Spleen (tissue), 11 donors: ENCODE measurements around the gene NHSL1. TPM values are rescaled to one million over a fixed set of nuclear protein-coding genes. Genes with fewer than 3 reads are reported as not detected.

ENCODE experiments used
- DNase-seq: peaks from one replicate; pipeline ENCODE4 v3.0.0-alpha.2; 2020
- H3K27ac ChIP-seq, 8 donors: fragments of 200-600 bp; sonication (generic) in 7 of 8; 1 replicate in 4 of 8; 2 replicates in 4 of 8; pipeline versions ENCODE4 v1.5.0 to v1.8.0; 2016 to 2021; ENCODE audit warnings: inconsistent platforms in 4 of 8, mild to moderate bottlenecking in 4 of 8, moderate library complexity in 1 of 8
- H3K27me3 ChIP-seq, 7 donors: fragments of 200-600 bp; sonication (generic) in 6 of 7; replicated peaks in 1 of 7; 1 replicate in 4 of 7; 2 replicates in 3 of 7; pipeline versions ENCODE4 v1.5.0 to v1.8.0; 2016 to 2021; ENCODE audit warnings: inconsistent platforms in 3 of 7, mild to moderate bottlenecking in 1 of 7
- H3K36me3 ChIP-seq, 6 donors: fragments of 200-600 bp; sonication (generic) in 5 of 6; 1 replicate in 4 of 6; 2 replicates in 2 of 6; pipeline versions ENCODE4 v1.5.0 to v1.8.0; 2016 to 2021; ENCODE audit warnings: inconsistent platforms in 2 of 6
- H3K4me1 ChIP-seq, 6 donors: fragments of 200-600 bp; sonication (generic) in 5 of 6; 1 replicate in 3 of 6; 2 replicates in 3 of 6; pipeline versions ENCODE4 v1.5.0 to v1.8.0; 2016 to 2021; ENCODE audit warnings: inconsistent platforms in 3 of 6
- H3K4me3 ChIP-seq, 8 donors: fragments of 200-600 bp; sonication (generic) in 7 of 8; 1 replicate in 4 of 8; 2 replicates in 4 of 8; pipeline versions ENCODE4 v1.5.0 to v1.8.0; 2016 to 2021; ENCODE audit warnings: inconsistent platforms in 4 of 8, mild to moderate bottlenecking in 4 of 8, moderate library complexity in 2 of 8
- H3K9me3 ChIP-seq, 8 donors: fragments of 200-600 bp; sonication (generic) in 7 of 8; 1 replicate in 4 of 8; 2 replicates in 4 of 8; pipeline versions ENCODE4 v1.5.0 to v1.8.0; 2016 to 2021; ENCODE audit warnings: inconsistent platforms in 4 of 8
- POLR2A ChIP-seq, 3 donors: fragments of 450-650 bp; IDR thresholded peaks; one replicate each; pipeline ENCODE4 v1.5.1; 2017; ENCODE audit warnings: antibody characterized with exemption in 3 of 3, mild to moderate bottlenecking in 1 of 3
- POLR2AphosphoS5 ChIP-seq, 3 donors: sonication (generic); formaldehyde crosslinking; IDR thresholded peaks; one replicate each; pipeline ENCODE4 v1.5.1; 2017; ENCODE audit warnings: antibody characterized with exemption in 3 of 3
- WGBS, 5 donors: extraction: QIAGEN DNeasy Blood & Tissue Kit in 3 of 5; methylation state at CpG; one replicate each; pipeline versions ENCODE4 v1.1.5 to v1.1.7; 2013 to 2018; 5-methylcytosine and 5-hydroxymethylcytosine counted together
- intact Hi-C: fragments of 100-400 bp; cut with DNase I; formaldehyde crosslinking; loops from one replicate; pipeline ENCODE4 v1.15.0; 2023; ENCODE audit warnings: low total_unique reads
- polyA plus RNA-seq, 3 donors: library from polyadenylated mRNA; stranded (reverse); fragments of 200-250 nt; gene quantifications; one replicate each; pipeline ENCODE4 v1.2.1, GENCODE V29; 2013
- total RNA-seq, 7 donors: library from RNA; depleted of rRNA in 3 of 7; stranded (reverse); fragments of >200 nt in 3 of 7; fragmentation: NEBNext Ultra II Directional in 4 of 7; extraction: Animal tissue kit (Norgen Biotek cat#: 25700) in 4 of 7; gene quantifications; one replicate each; pipeline versions ENCODE4 v1.1.0 to v1.2.1, GENCODE V29; 2016 to 2021
- TF ChIP-seq, protein P1 (sequence below), 11 experiments: fragments of 200-600 bp in 7 of 11; fragments of 450-650 bp in 4 of 11; sonication (generic) in 4 of 11; IDR thresholded peaks in 8 of 11; conservative IDR thresholded peaks in 3 of 11; 1 replicate in 7 of 11; 2 replicates in 4 of 11; pipeline versions ENCODE4 v1.4.0 to v1.8.0; 2016 to 2021; ENCODE audit warnings: antibody characterized with exemption in 11 of 11, inconsistent platforms in 4 of 11, mild to moderate bottlenecking in 1 of 11
- donor health status: healthy with polysubstance abuse.
- donor health status: DM: no; HTN: no; CAD: no; lungs with moderate emphysema.
- donor health status: DM: no; HTN: no; CAD: no.
- donor health status: Bipolar disorder and iron deficiency.
- donor health status: healthy.
- donor health status: DM: no; HTN: no; CAD: no.
- donor health status: DM: yes; HTN: yes; CAD: no.

The NHSL1 gene
- total and polyA plus RNA-seq, 10 donors, result 0.39 to 14.0 (median 6.7) TPM

DNA sequence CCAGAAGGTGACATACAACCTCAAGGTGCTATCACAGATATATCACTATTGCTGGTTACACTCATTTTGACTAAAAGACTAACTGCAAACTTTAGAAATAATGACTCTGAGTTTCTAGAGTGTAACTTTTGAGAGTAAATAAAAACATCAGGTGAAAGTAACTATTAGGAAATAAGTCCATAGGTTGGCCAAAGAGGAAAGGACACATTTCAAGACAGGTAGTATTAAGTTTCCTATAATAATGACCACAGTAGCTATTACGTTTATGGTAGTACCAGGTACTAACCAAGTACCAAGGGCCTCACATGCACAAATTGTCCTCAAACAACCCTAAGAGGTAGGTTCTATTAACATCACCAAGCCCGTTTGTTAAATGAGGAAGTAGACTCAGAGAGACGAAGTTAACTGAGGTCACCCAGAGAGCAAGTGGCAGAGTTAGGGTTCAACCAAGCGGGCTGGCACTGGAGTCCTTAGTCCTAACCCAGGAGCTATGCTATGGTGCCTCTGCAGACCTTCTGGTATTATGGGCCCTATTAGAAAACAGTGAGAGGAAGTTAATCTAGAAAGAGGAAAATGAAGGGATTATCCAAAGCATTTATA lies 58.4 kb downstream of the NHSL1 start:
- H3K4me3 ChIP-seq, result no peak overlapping the region
- DNase-seq, result no peak
- H3K9me3 ChIP-seq, result no peaks in the 10 kb centered on the region
- H3K27ac ChIP-seq, result no peak overlapping the region
- WGBS, 5 donors, result 49 to 63% (median 59%) methylated on average over 4 of the region's 4 CpGs
- no peaks in the 10 kb centered on the region for H3K4me1 ChIP-seq
- intact Hi-C loops, result no loop called here
- TF ChIP-seq POLR2A (IDR thresholded peaks at IDR 0.05), result no peak
- TF ChIP-seq, protein P1, sequence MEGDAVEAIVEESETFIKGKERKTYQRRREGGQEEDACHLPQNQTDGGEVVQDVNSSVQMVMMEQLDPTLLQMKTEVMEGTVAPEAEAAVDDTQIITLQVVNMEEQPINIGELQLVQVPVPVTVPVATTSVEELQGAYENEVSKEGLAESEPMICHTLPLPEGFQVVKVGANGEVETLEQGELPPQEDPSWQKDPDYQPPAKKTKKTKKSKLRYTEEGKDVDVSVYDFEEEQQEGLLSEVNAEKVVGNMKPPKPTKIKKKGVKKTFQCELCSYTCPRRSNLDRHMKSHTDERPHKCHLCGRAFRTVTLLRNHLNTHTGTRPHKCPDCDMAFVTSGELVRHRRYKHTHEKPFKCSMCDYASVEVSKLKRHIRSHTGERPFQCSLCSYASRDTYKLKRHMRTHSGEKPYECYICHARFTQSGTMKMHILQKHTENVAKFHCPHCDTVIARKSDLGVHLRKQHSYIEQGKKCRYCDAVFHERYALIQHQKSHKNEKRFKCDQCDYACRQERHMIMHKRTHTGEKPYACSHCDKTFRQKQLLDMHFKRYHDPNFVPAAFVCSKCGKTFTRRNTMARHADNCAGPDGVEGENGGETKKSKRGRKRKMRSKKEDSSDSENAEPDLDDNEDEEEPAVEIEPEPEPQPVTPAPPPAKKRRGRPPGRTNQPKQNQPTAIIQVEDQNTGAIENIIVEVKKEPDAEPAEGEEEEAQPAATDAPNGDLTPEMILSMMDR (IDR thresholded peaks at IDR 0.05 in 8 of 11, conservative IDR thresholded peaks at IDR 0.05 in 3 of 11), result no peak
- no peak for TF ChIP-seq POLR2AphosphoS5 (IDR thresholded peaks at IDR 0.05)
- H3K36me3 ChIP-seq, result no peaks in the 10 kb centered on the region
- no peaks in the 10 kb centered on the region for H3K27me3 ChIP-seq

DNA sequence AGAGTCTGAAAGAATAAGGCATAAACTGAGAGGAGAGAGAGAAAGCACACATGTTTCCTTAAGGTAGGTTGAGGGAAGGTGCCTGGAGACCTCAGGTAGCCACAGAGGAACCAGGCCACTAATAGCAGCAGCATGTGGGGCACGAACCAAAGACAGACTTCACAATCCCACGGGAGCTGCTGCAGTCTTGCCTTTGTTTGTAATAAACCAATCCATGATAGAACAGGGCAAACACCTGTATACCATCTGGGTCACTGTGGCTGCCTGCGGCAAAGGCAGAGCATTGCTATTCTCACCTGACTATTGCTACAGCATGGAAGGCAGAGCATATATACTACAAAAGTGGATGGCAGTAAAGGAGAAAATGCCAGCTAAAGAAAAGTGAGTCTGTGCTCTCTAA lies 59.0 kb downstream of the NHSL1 start:
- Histone ChIP-seq H3K4me3 (no peak overlapping the region), H3K4me1 (peaks cover 0 to 2% (median under 1%) of the 10 kb centered on the region in 6 donors), H3K36me3 (no peaks in the 10 kb centered on the region), H3K27me3 (no peaks in the 10 kb centered on the region), H3K27ac (no peak overlapping the region), H3K9me3 (no peaks in the 10 kb centered on the region)
- 74 to 91% (median 89%) methylated on average over 3 of the region's 3 CpGs for WGBS, 5 donors
- no peak for DNase-seq
- intact Hi-C loops, result no loop called here
- TF ChIP-seq POLR2AphosphoS5 (IDR thresholded peaks at IDR 0.05) (no peak), POLR2A (IDR thresholded peaks at IDR 0.05) (no peak)
- TF ChIP-seq, protein P1 (IDR thresholded peaks at IDR 0.05 in 8 of 11, conservative IDR thresholded peaks at IDR 0.05 in 3 of 11), result no peak

DNA sequence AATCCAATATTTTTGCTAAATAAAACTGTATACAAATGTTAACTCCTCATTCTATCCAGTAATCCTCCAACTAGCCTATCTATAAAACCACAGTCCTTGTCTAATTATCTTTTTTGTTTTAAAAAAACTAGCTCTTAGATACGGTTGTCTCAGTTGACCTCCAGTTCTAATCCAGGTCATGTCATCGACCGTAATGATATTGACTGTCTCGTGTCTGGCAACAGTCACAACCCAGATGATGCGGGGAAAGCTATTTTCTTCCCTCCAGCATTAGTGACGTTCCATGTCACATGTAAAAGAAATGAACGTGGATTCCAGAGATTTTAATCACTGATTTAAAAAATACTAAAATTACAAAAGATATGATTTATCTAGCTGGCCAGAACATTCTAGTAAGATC lies 59.7 kb downstream of the NHSL1 start:
- intact Hi-C loops, result loop anchor here (10.0 kb wide), 1 partner anchor 145 kb away; no protein-coding TSS in a partner anchor
- 90 to 94% (median 92%) methylated on average over 7 of the region's 7 CpGs for WGBS, 5 donors
- DNase-seq, result no peak
- Histone ChIP-seq H3K27me3 (no peaks in the 10 kb centered on the region), H3K36me3 (no peaks in the 10 kb centered on the region), H3K4me1 (peaks cover 0 to 10% (median 4%) of the 10 kb centered on the region in 6 donors), H3K27ac (no peak overlapping the region), H3K4me3 (no peak overlapping the region), H3K9me3 (no peaks in the 10 kb centered on the region)
- TF ChIP-seq POLR2A (IDR thresholded peaks at IDR 0.05) (no peak), POLR2AphosphoS5 (IDR thresholded peaks at IDR 0.05) (no peak)
- TF ChIP-seq, protein P1 (IDR thresholded peaks at IDR 0.05 in 8 of 11, conservative IDR thresholded peaks at IDR 0.05 in 3 of 11), result no peak

GRCh38 chr6:138434925-138435324 lies 64.4 kb downstream of the NHSL1 start:
- intact Hi-C loops, result loop anchor here (10.0 kb wide), 1 partner anchor 150 kb away; no protein-coding TSS in a partner anchor
- H3K27me3 ChIP-seq, result peaks cover 0 to 12% (median 0%) of the 10 kb centered on the region in 7 donors
- no peak for DNase-seq

More at GRCh38 chr6:138434925-138435324, 64.4 kb downstream of the NHSL1 start:
- Histone ChIP-seq H3K27ac (no peak overlapping the region), H3K4me1 (peaks cover 0 to 32% (median 20%) of the 10 kb centered on the region in 6 donors), H3K4me3 (no peak overlapping the region), H3K9me3 (no peaks in the 10 kb centered on the region), H3K36me3 (peaks cover 0 to 7% (median 0%) of the 10 kb centered on the region in 6 donors)
- WGBS, 5 donors, result 35 to 59% (median 54%) methylated on average over 4 of the region's 4 CpGs
- TF ChIP-seq, protein P1 (IDR thresholded peaks at IDR 0.05 in 8 of 11, conservative IDR thresholded peaks at IDR 0.05 in 3 of 11), result no peak
